Fibroblast of pulmonary artery (primary cell): ENCODE measurements around the gene RAB33B.
"Not testable (repeated sequence)": the region's sequence is repeated elsewhere in the genome, so short reads cannot be mapped to it uniquely, and the experiment has no call there.

Experiments used
- DNase-seq: peaks from one replicate; pipeline ENCODE4 v3.0.0-alpha.2; 2010; ENCODE audit warnings: low read depth
- H3K4me3 ChIP-seq: replicated peaks from 2 replicates; pipeline ENCODE4 v1.5.1; 2011; ENCODE audit warnings: low read depth, mild to moderate bottlenecking, control low read depth, low read length, moderate library complexity
- CTCF ChIP-seq: IDR thresholded peaks from 2 replicates; pipeline ENCODE4 v1.5.1; 2011; ENCODE audit warnings: mild to moderate bottlenecking, control low read depth, low read length, inconsistent platforms; ENCODE audit errors: missing control alignments

RAB33B gene

GRCh38 chr4:139438141-139438540 lies 15.8 kb upstream of the RAB33B start:
- H3K4me3 ChIP-seq: no peak overlapping the region
- TF ChIP-seq CTCF: no peak
- no peak for DNase-seq

GRCh38 chr4:139441029-139441428 lies 12.9 kb upstream of the RAB33B start:
- H3K4me3 ChIP-seq: no peak overlapping the region
- DNase-seq: no peak
- TF ChIP-seq CTCF: no peak

- H3K4me3 ChIP-seq: no peak overlapping the region
- TF ChIP-seq CTCF: no peak
- DNase-seq: no peak
These were observed 10.3 kb upstream of the RAB33B start for GRCh38 chr4:139443661-139444060.

- not testable (repeated sequence) for H3K4me3 ChIP-seq, DNase-seq
These were observed 9.0 kb upstream of the RAB33B start for GRCh38 chr4:139444881-139445280.

GRCh38 chr4:139447078-139447477 lies 6.8 kb upstream of the RAB33B start:
- DNase-seq, H3K4me3 ChIP-seq: not testable (repeated sequence)

GRCh38 chr4:139450586-139450985 lies 3.3 kb upstream of the RAB33B start:
- no peak for TF ChIP-seq CTCF
- H3K4me3 ChIP-seq: no peak overlapping the region
- DNase-seq: no peak

- no peak for TF ChIP-seq CTCF
- peak overlapping the region; percentile 96 for H3K4me3 ChIP-seq
- DNase-seq: no peak
These were observed 1.9 kb upstream of the RAB33B start for GRCh38 chr4:139451997-139452396.

- DNase-seq: no peak
- TF ChIP-seq CTCF: peak; percentile 31
- peak overlapping the region; percentile 96 for H3K4me3 ChIP-seq
These were observed 915 bp upstream of the RAB33B start for GRCh38 chr4:139453041-139453370.
